NK-92 (cell line): ENCODE results near the gene ATP1A4.

Source experiments
- DNase-seq: peaks from one replicate; lab custom pipeline; 2025; ENCODE audit not compliant: unreplicated experiment; lab: John Stamatoyannopoulos, UW

Gene ATP1A4

GRCh38 chr1:160204526-160205241 is 53.3 kb downstream of the ATP1A4 start:
- no peak for DNase-seq

- DNase-seq = no peak
Measured at GRCh38 chr1:160205242-160206035, 54.0 kb downstream of the ATP1A4 start, which contains the start of gene PEA15. Gene PEA15 (plus strand): TSS chr1:160205384. CDS start chr1:160211545, 6,161 bp downstream.

GRCh38 chr1:160206036-160206389 is 54.6 kb downstream of the ATP1A4 start:
- no peak for DNase-seq

GRCh38 chr1:160206421-160207117 is 55.2 kb downstream of the ATP1A4 start:
- no peak for DNase-seq

GRCh38 chr1:160207118-160207650 is 55.8 kb downstream of the ATP1A4 start:
- no peak for DNase-seq

- no peak for DNase-seq
Measured at GRCh38 chr1:160207771-160208556, 56.6 kb downstream of the ATP1A4 start.

- DNase-seq = no peak
Measured at GRCh38 chr1:160208557-160209320, 57.3 kb downstream of the ATP1A4 start.

GRCh38 chr1:160209321-160210046 is 58.1 kb downstream of the ATP1A4 start:
- no peak for DNase-seq

- DNase-seq = no peak
Measured at GRCh38 chr1:160210561-160210960, 59.2 kb downstream of the ATP1A4 start.

GRCh38 chr1:160211046-160211790 is 59.8 kb downstream of the ATP1A4 start:
- DNase-seq = no peak

GRCh38 chr1:160214481-160215140 is 63.2 kb downstream of the ATP1A4 start:
- no peak for DNase-seq

GRCh38 chr1:160216301-160216700 is 64.9 kb downstream of the ATP1A4 start:
- no peak for DNase-seq

- no peak for DNase-seq
Measured at GRCh38 chr1:160217481-160218051, 66.2 kb downstream of the ATP1A4 start.

- no peak for DNase-seq
Measured at GRCh38 chr1:160219062-160219929, 67.9 kb downstream of the ATP1A4 start.

GRCh38 chr1:160220301-160220700 is 68.9 kb downstream of the ATP1A4 start:
- no peak for DNase-seq

- DNase-seq = no peak
Measured at GRCh38 chr1:160221089-160221488, 69.7 kb downstream of the ATP1A4 start.

GRCh38 chr1:160222546-160222945 is 71.1 kb downstream of the ATP1A4 start:
- DNase-seq = no peak
